Ectodermal cell (in vitro differentiated cells): Measurements from ENCODE around the gene SMIM38.
"Not testable (repeated sequence)": the region's sequence is repeated elsewhere in the genome, so short reads cannot be mapped to it uniquely, and the experiment has no call there.

ENCODE experiments used
- H3K27ac ChIP-seq: 2 replicates; pipeline ENCODE4 v1.7.0; 2013; ENCODE audit warnings: mild to moderate bottlenecking, low read depth, low read length; ENCODE audit not compliant: insufficient read depth, poor library complexity, severe bottlenecking
- H3K27me3 ChIP-seq: 2 replicates; pipeline ENCODE4 v1.7.0; 2013; ENCODE audit warnings: mild to moderate bottlenecking, low read length; ENCODE audit not compliant: insufficient read depth, control insufficient read depth, poor library complexity, severe bottlenecking
- H3K36me3 ChIP-seq: one replicate; pipeline ENCODE4 v1.7.0; 2013; ENCODE audit warnings: low read length; ENCODE audit not compliant: control insufficient read depth, insufficient read depth
- H3K4me1 ChIP-seq: one replicate; pipeline ENCODE4 v1.7.0; 2013; ENCODE audit warnings: low read length; ENCODE audit not compliant: control insufficient read depth, insufficient read depth
- H3K4me3 ChIP-seq: 2 replicates; pipeline ENCODE4 v1.7.0; 2013; ENCODE audit warnings: low read depth, low read length, control low read depth; ENCODE audit not compliant: insufficient read depth
- H3K9me3 ChIP-seq: 2 replicates; pipeline ENCODE4 v1.7.0; 2013; ENCODE audit warnings: mild to moderate bottlenecking, low read length, moderate library complexity; ENCODE audit not compliant: control insufficient read depth
- WGBS, 2 experiments: methylation state at CpG; one replicate each; pipeline ENCODE4 v1.1.7; 2013; ENCODE audit warnings: missing lambda C conversion rate in 2 of 2; 5-methylcytosine and 5-hydroxymethylcytosine counted together

SMIM38 gene

GRCh38 chr11:69131121-69131566 is 24.6 kb upstream of the SMIM38 start:
- 90 to 91% methylated on average over 11 of the region's 11 CpGs for WGBS, 2 experiments
- peaks cover 11% of the 10 kb centered on the region for H3K4me1 ChIP-seq
- H3K4me3 ChIP-seq = no peak overlapping the region
- peaks cover 3% of the 10 kb centered on the region for H3K9me3 ChIP-seq
- no peaks in the 10 kb centered on the region for H3K36me3 ChIP-seq
- H3K27me3 ChIP-seq = no peaks in the 10 kb centered on the region
- H3K27ac ChIP-seq = no peak overlapping the region

- no peak overlapping the region for H3K4me3 ChIP-seq
- H3K27me3 ChIP-seq = no peaks in the 10 kb centered on the region
- peaks cover 3% of the 10 kb centered on the region for H3K9me3 ChIP-seq
- WGBS, 2 experiments = 63 to 66% methylated on average over 15 of the region's 15 CpGs
- peaks cover 11% of the 10 kb centered on the region for H3K4me1 ChIP-seq
- no peaks in the 10 kb centered on the region for H3K36me3 ChIP-seq
- no peak overlapping the region for H3K27ac ChIP-seq
Observed at GRCh38 chr11:69131644-69132300, 24.0 kb upstream of the SMIM38 start.

- Histone ChIP-seq H3K27ac (no peak overlapping the region), H3K4me1 (peaks cover 11% of the 10 kb centered on the region), H3K4me3 (no peak overlapping the region), H3K9me3 (peaks cover 3% of the 10 kb centered on the region), H3K36me3 (no peaks in the 10 kb centered on the region), H3K27me3 (no peaks in the 10 kb centered on the region)
- WGBS, 2 experiments = 93 to 95% methylated on average over 7 of the region's 7 CpGs
Observed at GRCh38 chr11:69132301-69132670, 23.4 kb upstream of the SMIM38 start.

GRCh38 chr11:69133251-69133650 is 22.5 kb upstream of the SMIM38 start:
- Histone ChIP-seq H3K4me1 (peaks cover 11% of the 10 kb centered on the region), H3K4me3 (no peak overlapping the region), H3K9me3 (peaks cover 3% of the 10 kb centered on the region), H3K27ac (no peak overlapping the region), H3K27me3 (no peaks in the 10 kb centered on the region), H3K36me3 (no peaks in the 10 kb centered on the region)
- 97 to 100% methylated on average over 4 of the region's 4 CpGs for WGBS, 2 experiments

GRCh38 chr11:69134182-69134581 is 21.6 kb upstream of the SMIM38 start:
- WGBS, 2 experiments = 93 to 94% methylated on average over 2 of the region's 2 CpGs

GRCh38 chr11:69134957-69135356 is 20.8 kb upstream of the SMIM38 start:
- Histone ChIP-seq H3K27me3 (no peaks in the 10 kb centered on the region), H3K4me1 (peaks cover 11% of the 10 kb centered on the region), H3K4me3 (no peak overlapping the region), H3K27ac (no peak overlapping the region), H3K36me3 (no peaks in the 10 kb centered on the region), H3K9me3 (peaks cover 3% of the 10 kb centered on the region)
- 93 to 94% methylated on average over 8 of the region's 8 CpGs for WGBS, 2 experiments

More at GRCh38 chr11:69134182-69134581, 21.6 kb upstream of the SMIM38 start:
- not testable (repeated sequence) for H3K27me3 ChIP-seq, H3K27ac ChIP-seq, H3K4me3 ChIP-seq, H3K9me3 ChIP-seq, H3K36me3 ChIP-seq
- peaks cover 11% of the 10 kb centered on the region for H3K4me1 ChIP-seq

GRCh38 chr11:69135420-69136363 is 20.0 kb upstream of the SMIM38 start:
- WGBS, 2 experiments = 87% methylated on average over 14 of the region's 14 CpGs
- peaks cover 11% of the 10 kb centered on the region for H3K4me1 ChIP-seq
- H3K36me3 ChIP-seq = no peaks in the 10 kb centered on the region
- H3K27ac ChIP-seq = no peak overlapping the region
- no peak overlapping the region for H3K4me3 ChIP-seq
- no peaks in the 10 kb centered on the region for H3K27me3 ChIP-seq
- peaks cover 3% of the 10 kb centered on the region for H3K9me3 ChIP-seq

- Histone ChIP-seq H3K27ac (no peak overlapping the region), H3K27me3 (no peaks in the 10 kb centered on the region), H3K36me3 (no peaks in the 10 kb centered on the region), H3K9me3 (peaks cover 3% of the 10 kb centered on the region), H3K4me1 (peaks cover 5% of the 10 kb centered on the region), H3K4me3 (no peak overlapping the region)
- 94 to 96% methylated on average over 9 of the region's 9 CpGs for WGBS, 2 experiments
Observed at GRCh38 chr11:69136471-69136870, 19.3 kb upstream of the SMIM38 start.

GRCh38 chr11:69137151-69137844 is 18.4 kb upstream of the SMIM38 start:
- Histone ChIP-seq H3K4me1 (no peaks in the 10 kb centered on the region), H3K4me3 (no peak overlapping the region), H3K27ac (no peak overlapping the region), H3K9me3 (peaks cover 3% of the 10 kb centered on the region), H3K27me3 (no peaks in the 10 kb centered on the region), H3K36me3 (no peaks in the 10 kb centered on the region)
- WGBS, 2 experiments = 92 to 93% methylated on average over 8 of the region's 8 CpGs

GRCh38 chr11:69138265-69138664 is 17.5 kb upstream of the SMIM38 start:
- Histone ChIP-seq H3K27ac (no peak overlapping the region), H3K36me3 (no peaks in the 10 kb centered on the region), H3K27me3 (no peaks in the 10 kb centered on the region), H3K9me3 (peaks cover 3% of the 10 kb centered on the region), H3K4me3 (no peak overlapping the region), H3K4me1 (no peaks in the 10 kb centered on the region)
- 57 to 67% methylated on average over 3 of the region's 3 CpGs for WGBS, 2 experiments
